HepG2 (cell line): ENCODE data around the gene CHML. TPM values are rescaled to one million over a fixed set of nuclear protein-coding genes. Genes with fewer than 3 reads are reported as not detected.

Experiments used
- ATF7 ChIP-seq, 2 experiments: fragments of 450-650 bp in 1 of 2; sonication (generic) in 1 of 2; formaldehyde crosslinking in 1 of 2; IDR thresholded peaks; 2 replicates each; pipeline versions ENCODE4 v1.4.0 to v1.6.1; 2016 to 2020; ENCODE audit warnings: antibody characterized with exemption in 1 of 2, mild to moderate bottlenecking in 1 of 2, missing genetic modification reagents in 1 of 2
- CREB1 ChIP-seq, 2 experiments: fragments of 450-650 bp in 1 of 2; IDR thresholded peaks; 2 replicates each; pipeline ENCODE4 v1.6.1; 2016 to 2017; ENCODE audit warnings: control low read depth in 1 of 2, mild to moderate bottlenecking in 1 of 2, missing compliant biosample characterization in 1 of 2, missing genetic modification characterization in 1 of 2
- HHEX ChIP-seq: IDR thresholded peaks from 2 replicates; pipeline ENCODE4 v1.6.1; 2016; ENCODE audit warnings: control low read depth
- MTF2 ChIP-seq: sonication (generic); formaldehyde crosslinking; IDR thresholded peaks from 2 replicates; pipeline ENCODE4 v1.5.0; 2020; ENCODE audit warnings: missing genetic modification reagents, borderline replicate concordance
- PITX1 ChIP-seq: sonication (generic); formaldehyde crosslinking; IDR thresholded peaks from 2 replicates; pipeline ENCODE4 v1.5.1; 2020; ENCODE audit warnings: mild to moderate bottlenecking, missing genetic modification reagents
- POGZ ChIP-seq: sonication (generic); formaldehyde crosslinking; IDR thresholded peaks from 2 replicates; pipeline ENCODE4 v1.4.0; 2020; ENCODE audit warnings: mild to moderate bottlenecking, missing genetic modification reagents
- SIN3A ChIP-seq: IDR thresholded peaks from 2 replicates; pipeline ENCODE4 v1.6.1; 2011; ENCODE audit warnings: low read depth, mild to moderate bottlenecking, control low read depth, low read length, borderline replicate concordance
- SMC3 ChIP-seq: IDR thresholded peaks from 2 replicates; pipeline ENCODE4 v1.6.1; 2011; ENCODE audit warnings: low read length, improper control_type of control experiment
- SRF ChIP-seq: IDR thresholded peaks from 2 replicates; pipeline ENCODE4 v1.6.1; 2011; ENCODE audit warnings: mild to moderate bottlenecking, low read depth, low read length, moderate library complexity
- STAG1 ChIP-seq: sonication (generic); formaldehyde crosslinking; IDR thresholded peaks from 2 replicates; pipeline ENCODE4 v1.4.0; 2020; ENCODE audit warnings: missing genetic modification reagents
- ZNF337 ChIP-seq: sonication (generic); formaldehyde crosslinking; IDR thresholded peaks from 2 replicates; pipeline ENCODE4 v1.5.1; 2020; ENCODE audit warnings: missing genetic modification reagents, low read depth, mild to moderate bottlenecking, borderline replicate concordance
- ZNF430 ChIP-seq: sonication (generic); formaldehyde crosslinking; IDR thresholded peaks from 2 replicates; pipeline ENCODE4 v1.9.0; 2021; ENCODE audit warnings: mild to moderate bottlenecking, missing genetic modification reagents
- ZNF547 ChIP-seq: sonication (generic); formaldehyde crosslinking; IDR thresholded peaks from 2 replicates; pipeline ENCODE4 v1.5.1; 2020; ENCODE audit warnings: mild to moderate bottlenecking, missing genetic modification reagents
- ZNF569 ChIP-seq: sonication (generic); formaldehyde crosslinking; IDR thresholded peaks from 2 replicates; pipeline ENCODE4 v1.5.0; 2020; ENCODE audit warnings: mild to moderate bottlenecking, missing genetic modification reagents, moderate library complexity, borderline replicate concordance
- ZNF773 ChIP-seq: sonication (generic); formaldehyde crosslinking; IDR thresholded peaks from 2 replicates; pipeline ENCODE4 v1.4.0; 2020; ENCODE audit warnings: missing genetic modification reagents, borderline replicate concordance
- polyA plus RNA-seq, 8 experiments: library from polyadenylated mRNA; depleted of rRNA in 3 of 8; stranded (reverse) in 7 of 8; unstranded in 1 of 8; fragments of >200 nt; fragmentation: Illumina TruSeq in 4 of 8; extraction: Trizol in 4 of 8; gene quantifications; 2 replicates each; pipeline versions ENCODE4 v1.2.1 to v1.2.3, GENCODE V29; 2011 to 2016; ENCODE audit warnings: low read depth in 4 of 8, missing spikeins in 1 of 8, mixed read lengths in 1 of 8; ENCODE audit not compliant: insufficient read depth in 1 of 8
- total RNA-seq, 5 experiments: library from RNA; depleted of rRNA; stranded (reverse); fragments of >200 nt; fragmentation: Illumina TruSeq; extraction: Trizol; gene quantifications; 2 replicates each; pipeline ENCODE4 v1.2.3, GENCODE V29; 2016; ENCODE audit warnings: low read depth in 1 of 5
- TF ChIP-seq, protein P1 (sequence below): IDR thresholded peaks from 2 replicates; pipeline ENCODE4 v1.6.1; 2016

CHML gene
- total and polyA plus RNA-seq, 2 of the 13 experiments (the other 11 are each of a cell fraction or from before 2014, with no cell fraction given): 5.2 to 16.7 TPM

DNA sequence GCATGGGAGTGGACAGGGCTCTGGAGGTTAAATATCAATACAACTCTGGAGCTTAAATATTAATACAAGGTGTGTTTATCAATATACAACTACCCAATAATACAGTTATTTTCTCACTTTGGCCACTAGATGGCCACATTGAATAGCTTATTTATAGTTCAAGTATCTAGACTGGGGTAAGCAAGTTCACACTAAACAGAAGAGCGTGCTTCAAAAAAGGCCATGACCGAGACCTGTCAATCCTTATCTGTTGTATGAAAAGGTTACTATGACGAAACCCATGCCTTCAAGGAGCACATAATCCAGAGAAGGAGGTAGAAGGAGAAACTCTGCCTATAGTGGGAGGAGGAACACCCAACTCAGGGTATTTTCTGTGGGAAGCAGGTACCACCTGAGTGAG, 29.1 kb downstream of the CHML start (continued):
- TF ChIP-seq STAG1 (CRISPR knock-in tag) (peak; percentile 69), POGZ (CRISPR knock-in tag) (no peak), CREB1 (IDR thresholded peaks at IDR 0.05) (no peak), CREB1 (CRISPR knock-in tag; IDR thresholded peaks at IDR 0.05) (0 out of 2 replicates have a peak, but pooled peaks have one; percentile 6), HHEX (no peak), ATF7 (IDR thresholded peaks at IDR 0.05) (no peak), ATF7 (CRISPR knock-in tag; IDR thresholded peaks at IDR 0.05) (no peak), SMC3 (peak; percentile 65; the same call in 1 of the 2 replicates), ZNF773 (CRISPR knock-in tag) (no peak), ZNF337 (CRISPR knock-in tag) (no peak), SIN3A (no peak), MTF2 (no peak), SRF (no peak), ZNF547 (CRISPR knock-in tag) (no peak), PITX1 (CRISPR knock-in tag) (no peak), ZNF569 (CRISPR knock-in tag) (no peak), ZNF430 (CRISPR knock-in tag) (no peak)
- TF ChIP-seq, protein P1, sequence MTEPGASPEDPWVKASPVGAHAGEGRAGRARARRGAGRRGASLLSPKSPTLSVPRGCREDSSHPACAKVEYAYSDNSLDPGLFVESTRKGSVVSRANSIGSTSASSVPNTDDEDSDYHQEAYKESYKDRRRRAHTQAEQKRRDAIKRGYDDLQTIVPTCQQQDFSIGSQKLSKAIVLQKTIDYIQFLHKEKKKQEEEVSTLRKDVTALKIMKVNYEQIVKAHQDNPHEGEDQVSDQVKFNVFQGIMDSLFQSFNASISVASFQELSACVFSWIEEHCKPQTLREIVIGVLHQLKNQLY (CRISPR knock-in tag): no peak
